ENCODE measurements around the gene MCM5.
"Not testable (repeated sequence)": the region's sequence is repeated elsewhere in the genome, so short reads cannot be mapped to it uniquely, and the experiment has no call there.

DNA sequence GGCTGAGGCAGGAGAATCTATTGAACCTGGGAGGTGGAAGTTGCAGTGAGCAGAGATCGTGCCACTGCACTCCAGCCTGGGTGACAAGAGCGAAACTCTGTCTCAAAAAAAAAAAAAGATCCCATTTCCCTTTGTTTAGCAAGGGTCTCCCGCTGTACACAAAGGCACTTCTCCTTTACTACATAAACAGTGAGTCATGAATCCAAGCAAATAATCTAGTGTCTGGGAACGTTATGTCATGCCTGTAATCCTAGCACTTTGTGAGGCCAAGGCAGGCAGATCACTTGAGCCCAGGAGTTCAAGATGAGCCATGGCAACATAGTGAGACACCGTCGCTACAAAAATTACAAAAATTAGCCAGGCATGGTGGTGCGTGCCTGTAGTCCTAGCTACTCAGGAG, 35.7 kb upstream of the MCM5 start:
- TF ChIP-seq JUND (IDR thresholded peaks at IDR 0.05); RAD21 (IDR thresholded peaks at IDR 0.05); RXRA (IDR thresholded peaks at IDR 0.05); GABPA (IDR thresholded peaks at IDR 0.05 in 1 of 2, conservative IDR thresholded peaks at IDR 0.05 in 1 of 2); HNF4G (IDR thresholded peaks at IDR 0.05): not testable (repeated sequence)
- TF ChIP-seq, protein P1, sequence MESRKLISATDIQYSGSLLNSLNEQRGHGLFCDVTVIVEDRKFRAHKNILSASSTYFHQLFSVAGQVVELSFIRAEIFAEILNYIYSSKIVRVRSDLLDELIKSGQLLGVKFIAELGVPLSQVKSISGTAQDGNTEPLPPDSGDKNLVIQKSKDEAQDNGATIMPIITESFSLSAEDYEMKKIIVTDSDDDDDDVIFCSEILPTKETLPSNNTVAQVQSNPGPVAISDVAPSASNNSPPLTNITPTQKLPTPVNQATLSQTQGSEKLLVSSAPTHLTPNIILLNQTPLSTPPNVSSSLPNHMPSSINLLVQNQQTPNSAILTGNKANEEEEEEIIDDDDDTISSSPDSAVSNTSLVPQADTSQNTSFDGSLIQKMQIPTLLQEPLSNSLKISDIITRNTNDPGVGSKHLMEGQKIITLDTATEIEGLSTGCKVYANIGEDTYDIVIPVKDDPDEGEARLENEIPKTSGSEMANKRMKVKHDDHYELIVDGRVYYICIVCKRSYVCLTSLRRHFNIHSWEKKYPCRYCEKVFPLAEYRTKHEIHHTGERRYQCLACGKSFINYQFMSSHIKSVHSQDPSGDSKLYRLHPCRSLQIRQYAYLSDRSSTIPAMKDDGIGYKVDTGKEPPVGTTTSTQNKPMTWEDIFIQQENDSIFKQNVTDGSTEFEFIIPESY (IDR thresholded peaks at IDR 0.05), result not testable (repeated sequence)
- TF ChIP-seq, protein P2, sequence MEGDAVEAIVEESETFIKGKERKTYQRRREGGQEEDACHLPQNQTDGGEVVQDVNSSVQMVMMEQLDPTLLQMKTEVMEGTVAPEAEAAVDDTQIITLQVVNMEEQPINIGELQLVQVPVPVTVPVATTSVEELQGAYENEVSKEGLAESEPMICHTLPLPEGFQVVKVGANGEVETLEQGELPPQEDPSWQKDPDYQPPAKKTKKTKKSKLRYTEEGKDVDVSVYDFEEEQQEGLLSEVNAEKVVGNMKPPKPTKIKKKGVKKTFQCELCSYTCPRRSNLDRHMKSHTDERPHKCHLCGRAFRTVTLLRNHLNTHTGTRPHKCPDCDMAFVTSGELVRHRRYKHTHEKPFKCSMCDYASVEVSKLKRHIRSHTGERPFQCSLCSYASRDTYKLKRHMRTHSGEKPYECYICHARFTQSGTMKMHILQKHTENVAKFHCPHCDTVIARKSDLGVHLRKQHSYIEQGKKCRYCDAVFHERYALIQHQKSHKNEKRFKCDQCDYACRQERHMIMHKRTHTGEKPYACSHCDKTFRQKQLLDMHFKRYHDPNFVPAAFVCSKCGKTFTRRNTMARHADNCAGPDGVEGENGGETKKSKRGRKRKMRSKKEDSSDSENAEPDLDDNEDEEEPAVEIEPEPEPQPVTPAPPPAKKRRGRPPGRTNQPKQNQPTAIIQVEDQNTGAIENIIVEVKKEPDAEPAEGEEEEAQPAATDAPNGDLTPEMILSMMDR (IDR thresholded peaks at IDR 0.05; ENCODE audit: low read depth, low read length, missing input control), result not testable (repeated sequence)

All from liver (tissue), 3 donors.